GM12875 (cell line): ENCODE measurements around the gene SORCS1.

Source experiments
- H3K4me3 ChIP-seq: one replicate; pipeline ENCODE4 v1.5.1; 2011; ENCODE audit warnings: low read depth, low read length, control low read depth
- TF ChIP-seq, protein P1 (sequence below): IDR thresholded peaks from 2 replicates; pipeline ENCODE4 v1.5.1; 2011; ENCODE audit warnings: low read depth, mild to moderate bottlenecking, control low read depth, inconsistent platforms, low read length, moderate library complexity, borderline replicate concordance; ENCODE audit not compliant: insufficient read depth

Gene SORCS1

DNA sequence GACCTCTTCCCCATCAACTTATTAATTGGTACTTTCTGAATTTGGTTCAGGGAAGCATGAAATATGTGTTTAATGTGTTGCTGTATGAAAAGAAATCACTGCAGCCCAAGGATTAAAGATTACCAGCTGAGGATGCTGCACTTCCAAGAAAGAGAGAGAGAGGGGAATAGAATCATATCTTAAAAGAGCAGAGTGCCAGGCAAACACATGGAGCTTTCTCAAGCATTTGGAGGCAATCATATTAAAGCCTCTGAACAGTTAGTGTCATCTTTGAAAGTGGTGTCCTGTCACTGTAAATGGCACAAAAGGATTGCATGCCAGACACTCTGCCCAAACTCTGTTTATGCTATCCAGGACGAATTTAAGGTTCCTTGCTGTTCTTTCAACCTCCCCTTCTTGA lies 386.7 kb downstream of the SORCS1 start:
- TF ChIP-seq, protein P1, sequence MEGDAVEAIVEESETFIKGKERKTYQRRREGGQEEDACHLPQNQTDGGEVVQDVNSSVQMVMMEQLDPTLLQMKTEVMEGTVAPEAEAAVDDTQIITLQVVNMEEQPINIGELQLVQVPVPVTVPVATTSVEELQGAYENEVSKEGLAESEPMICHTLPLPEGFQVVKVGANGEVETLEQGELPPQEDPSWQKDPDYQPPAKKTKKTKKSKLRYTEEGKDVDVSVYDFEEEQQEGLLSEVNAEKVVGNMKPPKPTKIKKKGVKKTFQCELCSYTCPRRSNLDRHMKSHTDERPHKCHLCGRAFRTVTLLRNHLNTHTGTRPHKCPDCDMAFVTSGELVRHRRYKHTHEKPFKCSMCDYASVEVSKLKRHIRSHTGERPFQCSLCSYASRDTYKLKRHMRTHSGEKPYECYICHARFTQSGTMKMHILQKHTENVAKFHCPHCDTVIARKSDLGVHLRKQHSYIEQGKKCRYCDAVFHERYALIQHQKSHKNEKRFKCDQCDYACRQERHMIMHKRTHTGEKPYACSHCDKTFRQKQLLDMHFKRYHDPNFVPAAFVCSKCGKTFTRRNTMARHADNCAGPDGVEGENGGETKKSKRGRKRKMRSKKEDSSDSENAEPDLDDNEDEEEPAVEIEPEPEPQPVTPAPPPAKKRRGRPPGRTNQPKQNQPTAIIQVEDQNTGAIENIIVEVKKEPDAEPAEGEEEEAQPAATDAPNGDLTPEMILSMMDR = no peak
- no peak overlapping the region for H3K4me3 ChIP-seq

DNA sequence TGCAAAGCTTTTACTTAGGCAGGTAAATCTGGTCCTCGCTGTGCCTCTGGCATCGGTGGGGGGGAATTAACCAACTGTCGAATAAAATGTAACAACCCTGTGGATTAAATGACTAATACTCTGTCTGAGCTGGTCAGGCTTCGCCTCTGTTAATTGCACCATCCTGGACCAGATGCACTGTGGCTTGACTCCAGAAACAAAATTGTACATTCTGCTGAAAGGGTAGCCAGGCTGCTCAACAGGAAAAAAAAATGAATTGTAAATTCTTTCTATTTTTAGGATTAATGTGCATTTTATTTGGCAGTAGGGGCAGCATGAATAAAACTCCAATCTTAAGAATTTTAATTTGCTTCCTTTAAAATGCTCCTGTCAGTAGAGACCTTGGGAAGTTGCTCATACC lies 389.4 kb downstream of the SORCS1 start:
- H3K4me3 ChIP-seq = no peak overlapping the region
- TF ChIP-seq, protein P1 = no peak

DNA sequence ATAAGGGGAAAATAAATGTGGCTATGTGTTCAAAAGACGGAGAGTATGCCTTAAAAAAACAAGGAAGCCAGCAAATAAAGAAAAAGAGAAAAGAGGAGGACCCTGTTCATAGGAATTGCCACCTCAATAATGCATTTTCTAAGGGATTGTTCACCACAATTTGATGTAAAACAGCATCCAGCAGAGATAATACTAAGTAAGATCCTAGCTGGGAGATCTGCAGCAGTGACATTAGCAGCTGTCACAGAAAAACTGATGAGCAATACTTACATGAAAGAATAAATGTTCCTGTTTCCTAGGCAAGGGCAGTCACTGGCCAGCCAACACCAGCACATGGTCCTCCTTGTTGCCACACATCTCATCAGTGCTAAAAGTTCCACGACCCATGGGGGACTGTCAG lies 391.5 kb downstream of the SORCS1 start:
- no peak overlapping the region for H3K4me3 ChIP-seq
- TF ChIP-seq, protein P1 = no peak

DNA sequence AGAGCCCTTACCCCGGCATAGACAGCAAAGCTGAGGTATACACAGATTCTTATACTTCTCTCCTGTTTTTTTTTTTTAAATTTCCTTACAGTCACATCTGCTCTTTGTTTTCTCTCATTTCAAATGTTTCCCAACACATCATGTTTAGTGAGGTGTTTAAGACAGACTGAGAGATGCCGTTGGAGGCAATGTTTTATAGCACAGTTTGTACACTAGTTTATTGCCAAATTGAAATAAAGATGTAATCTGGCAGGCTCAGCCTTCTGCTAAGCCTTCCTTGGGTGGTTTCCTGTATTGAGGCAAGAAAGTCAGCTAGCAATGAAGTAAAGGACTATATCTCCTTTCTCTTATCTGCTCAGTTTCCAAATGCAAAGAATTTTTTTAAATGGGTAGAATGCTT lies 393.4 kb downstream of the SORCS1 start:
- H3K4me3 ChIP-seq = no peak overlapping the region
- TF ChIP-seq, protein P1 = no peak

DNA sequence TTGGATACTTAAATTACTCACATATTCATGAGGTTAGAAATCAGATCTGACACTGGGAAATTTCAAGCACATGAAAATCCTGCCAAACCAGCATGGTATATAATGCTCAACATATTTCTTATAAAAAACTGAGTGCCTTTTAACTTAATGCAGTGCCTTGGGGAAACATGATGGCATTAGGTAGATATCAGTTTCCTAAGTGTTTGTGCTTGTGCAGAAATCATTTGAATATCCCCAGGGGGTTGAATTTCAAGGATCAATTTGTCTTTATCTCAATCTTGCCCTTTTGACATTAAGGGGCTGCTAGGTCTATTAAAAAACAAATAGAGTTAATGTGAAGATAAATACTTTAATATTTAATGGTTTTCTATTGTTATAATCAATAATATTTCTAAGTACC lies 396.3 kb downstream of the SORCS1 start:
- TF ChIP-seq, protein P1 = no peak
- no peak overlapping the region for H3K4me3 ChIP-seq

DNA sequence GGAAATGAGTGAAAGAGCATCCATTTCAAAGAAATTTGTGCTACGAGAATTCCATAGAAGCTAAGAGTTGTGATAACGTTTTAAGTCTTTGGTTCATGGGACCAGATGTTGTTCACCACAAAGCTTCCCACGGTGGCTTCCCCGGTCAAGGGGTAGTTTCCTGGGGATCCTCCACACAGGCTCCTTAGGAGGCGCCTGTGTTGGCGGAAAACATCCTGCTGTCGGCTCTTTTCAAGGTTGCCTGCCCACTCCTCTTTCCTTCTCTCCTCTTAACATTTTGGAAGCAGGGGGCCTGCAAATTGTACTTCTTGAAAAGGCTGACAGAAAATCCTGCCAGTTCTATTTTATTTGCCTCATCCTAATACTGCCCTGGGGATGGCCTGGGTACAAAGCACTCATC lies 398.6 kb downstream of the SORCS1 start:
- no peak overlapping the region for H3K4me3 ChIP-seq
- TF ChIP-seq, protein P1 = no peak

DNA sequence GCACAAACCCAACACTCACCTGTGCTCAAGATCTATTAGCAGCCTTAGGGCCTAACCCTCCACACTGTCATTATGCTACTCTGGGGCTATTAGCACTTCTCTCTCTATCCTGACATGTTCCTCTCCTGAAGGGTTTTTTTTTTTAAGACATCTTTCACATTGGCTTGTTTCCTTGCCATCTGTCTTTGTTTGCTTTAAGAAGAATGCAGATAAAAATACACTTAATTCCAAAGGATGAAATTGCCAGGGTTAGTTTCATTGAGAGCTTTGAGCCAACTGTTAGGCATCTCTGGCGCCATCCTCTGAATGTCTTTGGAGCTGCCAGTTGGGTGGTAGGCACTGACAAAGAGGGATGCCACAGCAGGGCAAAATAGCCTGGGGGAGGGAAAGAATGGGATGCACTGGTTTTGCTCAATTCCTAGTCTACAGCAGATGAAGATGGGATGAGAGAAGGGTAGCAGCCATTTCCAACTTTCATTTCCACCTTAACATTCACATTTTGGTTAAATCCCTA lies 399.2 kb downstream of the SORCS1 start:
- H3K4me3 ChIP-seq = no peak overlapping the region
- TF ChIP-seq, protein P1 = no peak
